A172 (cell line): ENCODE measurements around the gene GUSB. TPM values are rescaled to one million over a fixed set of nuclear protein-coding genes. Genes with fewer than 3 reads are reported as not detected.
"Not testable (repeated sequence)": the region's sequence is repeated elsewhere in the genome, so short reads cannot be mapped to it uniquely, and the experiment has no call there.

Experiments
- DNase-seq: peaks from one replicate; pipeline ENCODE4 v3.0.0-alpha.2; 2015; ENCODE audit warnings: low spot score
- total RNA-seq: library from RNA; depleted of rRNA; stranded (reverse); fragments of >200 nt; shearing (Covaris generic); gene quantifications from 2 replicates; pipeline ENCODE4 v1.2.3, GENCODE V29; 2014

Gene GUSB
- total RNA-seq, 1 experiment from 2014 or later = 29.2 TPM

DNA sequence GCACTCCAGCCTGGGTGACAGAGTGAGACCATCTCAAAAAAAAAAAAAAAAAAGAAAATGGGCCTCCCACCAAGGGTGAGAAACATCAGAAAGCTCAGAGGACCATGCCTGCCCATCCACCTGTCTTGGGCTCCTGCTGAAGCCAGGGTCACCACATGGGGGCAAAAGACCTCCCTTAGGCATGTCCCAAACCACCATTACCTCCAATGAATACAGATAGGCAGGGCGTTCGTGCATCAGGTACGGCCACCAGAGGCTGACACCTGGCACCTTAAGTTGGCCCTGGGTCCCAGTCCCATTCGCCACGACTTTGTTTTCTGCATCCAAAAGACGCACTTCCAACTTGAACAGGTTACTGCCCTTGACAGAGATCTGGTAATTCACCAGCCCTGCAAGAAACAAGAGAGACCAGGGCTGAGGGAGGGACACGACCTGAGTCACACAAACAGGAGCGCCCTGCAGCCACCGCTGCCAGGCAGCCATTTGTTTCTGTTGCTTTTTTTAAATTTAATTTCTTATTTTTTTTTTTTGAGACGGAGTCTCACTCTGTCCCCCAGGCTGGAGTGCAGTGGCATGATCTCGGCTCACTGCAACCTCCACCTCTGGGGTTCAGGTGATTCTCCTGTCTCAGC, 6.1 kb downstream of the GUSB start:
- DNase-seq = no peak

DNA sequence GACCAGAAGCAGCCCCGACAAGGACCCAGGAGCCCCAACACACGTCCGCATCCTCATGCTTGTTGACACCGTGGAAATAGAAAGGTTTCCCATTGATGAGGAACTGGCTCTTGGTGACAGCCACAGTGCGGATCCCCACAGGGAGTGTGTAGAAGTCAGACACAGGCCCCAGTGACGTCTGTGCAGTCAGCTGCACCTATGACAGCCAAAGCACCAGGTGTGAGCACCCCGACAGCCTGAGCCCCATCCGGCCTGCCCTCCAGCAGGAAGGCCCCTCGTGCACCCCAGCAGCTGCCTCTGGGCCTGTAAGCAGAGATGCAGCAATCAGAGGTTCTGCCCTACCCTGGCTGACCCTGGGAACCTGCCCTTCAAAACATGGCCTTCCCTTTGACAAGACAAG, 7.1 kb downstream of the GUSB start:
- no peak for DNase-seq

- DNase-seq = no peak
Observed at GRCh38 chr7:65974191-65974801, 7.7 kb downstream of the GUSB start.

DNA sequence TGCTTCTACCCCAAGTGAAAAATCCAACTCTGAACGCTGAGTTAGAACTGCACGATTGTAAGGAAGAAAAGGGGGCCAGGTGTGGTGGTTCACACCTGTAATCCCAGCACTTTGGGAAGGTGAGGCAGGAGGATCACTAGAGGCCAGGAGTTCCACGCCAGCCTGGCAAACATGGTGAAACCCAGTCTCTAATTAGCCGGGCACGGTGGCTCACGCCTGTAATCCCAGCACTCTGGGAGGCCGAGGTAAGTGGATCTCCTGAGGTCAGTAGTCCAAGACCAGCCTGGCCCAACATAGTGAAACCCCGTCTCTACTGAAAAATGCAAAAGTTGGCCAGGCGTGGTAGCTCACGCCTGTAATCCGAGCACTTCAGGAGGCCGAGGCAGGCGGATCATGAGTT, 9.0 kb downstream of the GUSB start:
- no peak for DNase-seq

GRCh38 chr7:65971021-65971420, 11.0 kb downstream of the GUSB start:
- no peak for DNase-seq

GRCh38 chr7:65968256-65969185, 13.5 kb downstream of the GUSB start:
- DNase-seq = no peak

DNA sequence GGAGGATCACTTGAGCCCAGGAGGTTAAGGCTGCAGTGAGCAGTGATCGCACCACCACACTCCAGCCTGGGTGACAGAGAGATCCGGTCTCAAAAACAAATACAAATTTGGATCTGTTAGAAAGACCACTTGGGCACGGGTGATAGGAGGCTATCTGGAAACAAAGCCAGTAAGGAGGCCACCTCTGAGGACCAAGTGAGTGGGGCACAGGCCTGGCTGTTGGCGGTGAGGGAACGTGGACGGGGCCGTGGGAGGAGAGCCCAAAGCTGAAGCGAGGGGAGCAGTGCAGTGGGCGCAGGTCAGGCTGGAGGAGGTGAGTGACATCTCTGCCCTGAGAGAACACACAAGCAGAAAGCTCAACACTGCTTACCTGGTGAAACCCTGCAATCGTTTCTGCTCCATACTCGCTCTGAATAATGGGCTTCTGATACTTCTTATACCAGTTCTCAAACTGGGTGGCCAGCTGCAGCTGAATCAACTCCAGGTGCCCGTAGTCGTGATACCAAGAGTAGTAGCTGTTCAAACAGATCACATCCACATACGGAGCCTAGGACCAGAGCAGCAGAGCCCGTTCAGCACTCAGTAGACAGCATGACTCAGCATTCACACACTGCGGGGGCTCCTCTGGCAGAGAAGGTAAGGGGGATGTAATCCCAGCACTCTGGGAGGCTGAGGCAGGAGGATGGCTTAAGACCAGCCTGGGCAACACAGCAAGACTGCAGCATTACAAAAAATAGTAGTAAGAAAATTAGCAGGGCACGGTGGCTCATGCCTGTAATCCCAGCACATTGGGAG, 14.5 kb downstream of the GUSB start:
- no peak for DNase-seq

GRCh38 chr7:65966146-65966545, 15.9 kb downstream of the GUSB start:
- DNase-seq = no peak

DNA sequence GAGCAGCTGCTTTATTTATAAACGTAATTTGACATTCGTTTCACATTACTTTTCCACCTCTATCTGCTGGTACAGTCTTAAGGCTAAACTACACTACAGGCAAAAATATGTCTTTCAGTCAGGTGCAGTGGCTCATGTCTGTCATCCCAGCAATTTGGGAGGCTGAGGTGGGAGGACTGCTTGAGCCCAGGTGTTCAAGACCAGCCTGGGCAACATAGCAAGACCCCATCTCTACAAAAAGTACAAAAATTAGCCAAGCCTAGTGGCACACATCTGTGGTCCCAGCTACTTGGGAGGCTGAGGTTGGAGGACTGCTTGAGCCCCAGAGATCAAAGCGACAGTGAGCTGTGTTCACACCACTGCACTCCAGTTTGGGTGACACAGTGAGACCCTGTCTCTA, 17.3 kb downstream of the GUSB start:
- not testable (repeated sequence) for DNase-seq

GRCh38 chr7:65962033-65962432, 20.0 kb downstream of the GUSB start:
- DNase-seq = no peak

- DNase-seq = no peak
Observed at GRCh38 chr7:65960351-65961074, 21.5 kb downstream of the GUSB start.

DNA sequence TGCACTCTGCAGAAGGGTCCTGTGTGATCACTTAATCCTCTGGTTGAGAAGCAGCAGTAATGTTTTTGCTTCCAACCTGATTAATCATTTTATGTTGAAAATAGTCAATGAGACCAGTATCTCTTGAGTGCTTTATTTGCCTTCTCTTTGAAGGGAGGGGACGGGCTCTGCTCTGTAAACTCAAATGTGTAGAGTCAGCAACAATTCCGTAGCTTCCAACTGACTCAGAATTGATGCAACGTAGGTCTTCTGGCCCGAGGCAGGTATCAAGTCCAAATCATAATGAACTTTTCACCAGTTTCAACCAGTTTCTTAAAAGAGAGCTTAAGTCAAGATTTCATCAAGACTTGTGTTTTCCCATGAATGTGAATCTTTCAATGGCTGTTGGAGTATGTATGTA, 26.3 kb downstream of the GUSB start:
- DNase-seq = no peak

- DNase-seq = no peak
Observed at GRCh38 chr7:65953890-65954450, 28.0 kb downstream of the GUSB start.

GRCh38 chr7:65953001-65953720, 28.9 kb downstream of the GUSB start:
- DNase-seq = no peak

DNA sequence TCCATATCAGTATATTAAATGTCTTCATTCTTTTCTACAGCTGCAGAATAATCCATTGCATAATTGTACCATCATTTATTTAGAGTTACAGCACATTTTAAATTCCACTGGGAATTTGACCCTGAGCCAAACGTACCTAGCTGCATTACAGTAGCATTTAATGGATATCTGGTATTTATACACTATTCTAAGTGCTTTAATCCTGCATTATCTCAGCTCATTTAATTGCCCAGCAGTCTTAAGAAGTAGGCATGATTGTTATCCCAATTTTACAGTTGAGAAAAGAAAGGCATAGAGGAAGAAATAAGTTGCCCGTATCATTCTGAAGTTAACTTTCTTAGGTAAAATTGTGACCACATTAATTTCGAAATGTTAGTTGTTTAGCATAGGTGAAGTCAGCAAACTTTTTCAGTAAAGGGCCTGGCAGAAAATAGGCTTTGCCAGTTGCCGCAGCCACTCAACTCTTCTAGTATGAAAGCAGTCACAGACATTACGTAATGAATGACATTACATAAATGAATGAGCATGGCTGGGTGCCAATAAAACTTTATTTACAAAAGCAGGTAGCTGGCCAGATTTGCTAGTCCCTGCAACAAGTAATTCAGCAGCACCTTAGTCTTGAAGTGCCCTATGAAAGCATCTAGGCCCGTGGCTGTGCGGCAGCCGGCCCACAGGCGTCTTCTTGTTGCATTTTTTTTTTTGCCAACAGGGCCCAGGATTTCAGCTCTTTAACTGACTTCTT, 30.0 kb downstream of the GUSB start:
- no peak for DNase-seq

DNA sequence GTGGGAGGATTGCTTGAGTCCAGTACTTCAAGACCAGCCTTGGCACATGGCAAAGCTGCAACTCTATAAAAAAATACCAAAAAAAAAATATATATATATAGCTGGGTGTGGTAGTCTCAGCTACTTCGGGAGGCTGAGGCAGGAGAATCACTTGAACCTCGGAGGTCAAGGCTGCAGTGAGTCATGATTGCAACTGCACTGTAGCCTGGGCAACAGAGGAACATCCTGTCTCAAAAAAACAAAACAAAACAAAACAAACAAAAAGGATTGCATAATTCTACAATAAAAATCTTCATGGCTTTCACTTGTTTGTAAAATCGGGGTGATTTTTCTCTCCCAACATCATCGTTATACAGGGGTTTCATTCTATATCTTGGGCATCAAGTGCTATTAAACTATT, 35.1 kb downstream of the GUSB start:
- DNase-seq = peak; percentile 55

DNA sequence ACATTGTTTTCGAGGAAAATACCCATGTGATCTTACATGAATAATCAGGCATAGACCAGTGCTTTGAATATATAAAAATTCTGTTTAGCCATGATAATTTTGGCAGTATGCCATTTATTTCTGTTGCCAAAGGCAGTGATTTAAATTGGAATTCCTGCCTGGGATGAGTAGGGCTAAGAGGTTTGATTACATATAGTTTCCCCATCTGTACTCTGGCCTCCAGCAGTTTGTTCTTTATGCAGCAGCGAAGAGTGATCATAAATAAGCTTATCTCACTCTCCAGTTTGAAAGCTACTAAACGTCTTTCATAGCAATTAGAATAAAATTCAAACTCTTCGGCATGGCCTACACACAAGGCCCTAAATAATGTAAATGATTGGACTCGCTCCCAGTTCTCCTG, 36.2 kb downstream of the GUSB start:
- DNase-seq = not testable (repeated sequence)

- DNase-seq = no peak
Observed at GRCh38 chr7:65938336-65938895, 43.6 kb downstream of the GUSB start.

DNA sequence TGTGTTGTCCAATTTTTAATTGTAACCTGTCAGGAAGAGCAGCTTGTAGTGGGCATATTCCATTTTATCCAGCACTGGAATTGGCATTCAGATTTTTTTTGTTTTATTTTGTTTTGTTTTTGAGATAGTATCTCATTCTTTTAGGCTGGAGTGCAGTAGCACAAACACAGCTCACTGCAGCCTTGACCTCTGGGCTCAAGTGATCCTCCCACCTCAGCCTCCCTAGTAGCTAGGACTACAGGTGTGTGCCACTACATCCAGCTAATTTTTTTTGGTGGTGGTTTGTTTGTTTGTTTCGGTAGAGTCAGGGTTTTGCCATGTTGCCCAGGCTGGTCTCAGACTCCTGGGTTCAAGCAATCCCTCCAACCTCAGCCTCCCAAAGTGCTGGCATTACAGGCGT, 44.7 kb downstream of the GUSB start:
- no peak for DNase-seq
